ENCODE data around the gene CILP2.

The CILP2 gene

DNA sequence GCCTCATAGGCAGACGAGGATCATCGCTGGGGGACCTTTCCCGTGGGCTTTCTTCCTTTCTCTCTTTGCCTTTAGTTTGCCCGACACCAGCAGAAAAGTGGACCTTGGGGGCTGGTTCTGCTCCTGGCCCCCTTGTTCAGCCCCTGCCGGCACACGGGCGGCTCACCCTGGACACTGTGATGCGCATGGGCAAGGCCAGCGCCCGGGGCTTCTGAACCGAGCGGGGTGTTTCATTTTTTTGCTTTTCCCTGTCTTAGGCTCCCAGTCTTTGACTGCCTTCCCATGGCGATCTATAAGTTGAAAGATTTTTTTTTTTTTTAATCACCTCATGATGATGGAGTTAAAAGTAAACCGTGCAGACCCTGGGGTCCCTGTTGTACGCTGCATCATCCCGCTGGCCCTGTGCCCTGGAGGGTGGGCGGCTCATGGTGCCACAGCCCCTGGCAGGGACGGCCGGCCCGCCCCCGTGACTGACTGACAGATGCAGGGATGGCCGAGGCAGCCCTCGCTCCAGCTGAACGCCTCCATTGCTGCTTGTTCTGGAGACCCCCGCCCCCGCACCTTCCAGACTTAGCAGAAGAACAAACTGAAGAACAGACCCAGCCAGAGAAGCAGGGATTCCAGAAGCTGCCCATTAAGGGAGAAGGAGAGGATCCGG is 32.3 kb upstream of the CILP2 start:
- Histone ChIP-seq H3K9me2 (replicated peaks; ENCODE audit: insufficient read depth, low read length) (no peaks in the 10 kb centered on the region), H3K27me3 (ENCODE audit: low read length) (no peaks in the 10 kb centered on the region), H4K20me1 (ENCODE audit: low read depth, low read length) (no peaks in the 10 kb centered on the region), H3F3A (ENCODE audit: insufficient read depth) (0 out of 2 replicates have a peak, but pooled peaks cover 2% of the 10 kb centered on the region), H3K9ac (ENCODE audit: low read length) (no peak overlapping the region), H3K4me3 (ENCODE audit: insufficient read depth, low read length, poor library complexity, severe bottlenecking) (no peak overlapping the region), H3K9me3 (ENCODE audit: insufficient read depth, low read length) (no peaks in the 10 kb centered on the region), H3K4me2 (ENCODE audit: low read depth, low read length, poor library complexity, severe bottlenecking) (no peak overlapping the region), H3K27ac (ENCODE audit: low read depth, low read length) (no peak overlapping the region), H3K36me3 (ENCODE audit: low read length) (peaks cover 6% of the 10 kb centered on the region), H3K79me2 (ENCODE audit: insufficient read depth, low read length) (no peaks in the 10 kb centered on the region), H2AFZ (ENCODE audit: low read depth, low read length, severe bottlenecking) (no peak overlapping the region)
- TF ChIP-seq EZH2phosphoT487 (conservative IDR thresholded peaks at IDR 0.05; ENCODE audit: low read length) = no peak
- TF ChIP-seq, protein P1, sequence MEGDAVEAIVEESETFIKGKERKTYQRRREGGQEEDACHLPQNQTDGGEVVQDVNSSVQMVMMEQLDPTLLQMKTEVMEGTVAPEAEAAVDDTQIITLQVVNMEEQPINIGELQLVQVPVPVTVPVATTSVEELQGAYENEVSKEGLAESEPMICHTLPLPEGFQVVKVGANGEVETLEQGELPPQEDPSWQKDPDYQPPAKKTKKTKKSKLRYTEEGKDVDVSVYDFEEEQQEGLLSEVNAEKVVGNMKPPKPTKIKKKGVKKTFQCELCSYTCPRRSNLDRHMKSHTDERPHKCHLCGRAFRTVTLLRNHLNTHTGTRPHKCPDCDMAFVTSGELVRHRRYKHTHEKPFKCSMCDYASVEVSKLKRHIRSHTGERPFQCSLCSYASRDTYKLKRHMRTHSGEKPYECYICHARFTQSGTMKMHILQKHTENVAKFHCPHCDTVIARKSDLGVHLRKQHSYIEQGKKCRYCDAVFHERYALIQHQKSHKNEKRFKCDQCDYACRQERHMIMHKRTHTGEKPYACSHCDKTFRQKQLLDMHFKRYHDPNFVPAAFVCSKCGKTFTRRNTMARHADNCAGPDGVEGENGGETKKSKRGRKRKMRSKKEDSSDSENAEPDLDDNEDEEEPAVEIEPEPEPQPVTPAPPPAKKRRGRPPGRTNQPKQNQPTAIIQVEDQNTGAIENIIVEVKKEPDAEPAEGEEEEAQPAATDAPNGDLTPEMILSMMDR (IDR thresholded peaks at IDR 0.05; ENCODE audit: insufficient read depth, low read length, poor library complexity, severe bottlenecking) = no peak

DNA sequence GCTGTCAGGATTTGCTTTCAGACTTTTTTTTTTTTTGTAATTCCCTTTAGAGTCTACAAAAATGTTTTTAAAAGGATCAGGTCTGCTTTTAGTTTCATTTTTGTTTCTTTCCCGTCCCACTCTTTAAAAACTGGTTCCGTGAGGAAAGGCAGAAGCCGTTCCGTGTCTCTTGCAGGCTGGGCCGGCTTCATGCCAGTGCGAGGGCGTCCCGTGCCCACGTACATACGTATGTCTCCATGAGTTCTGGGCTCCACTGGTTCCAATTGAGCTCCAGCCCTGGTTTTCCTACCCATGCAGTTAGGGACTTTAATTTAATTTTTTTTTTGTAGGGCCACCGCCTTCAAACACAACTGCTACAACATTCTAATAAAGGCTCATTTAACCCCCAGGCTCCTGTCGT is 31.5 kb upstream of the CILP2 start:
- H4K20me1 ChIP-seq (ENCODE audit: low read depth, low read length) = no peaks in the 10 kb centered on the region

DNA sequence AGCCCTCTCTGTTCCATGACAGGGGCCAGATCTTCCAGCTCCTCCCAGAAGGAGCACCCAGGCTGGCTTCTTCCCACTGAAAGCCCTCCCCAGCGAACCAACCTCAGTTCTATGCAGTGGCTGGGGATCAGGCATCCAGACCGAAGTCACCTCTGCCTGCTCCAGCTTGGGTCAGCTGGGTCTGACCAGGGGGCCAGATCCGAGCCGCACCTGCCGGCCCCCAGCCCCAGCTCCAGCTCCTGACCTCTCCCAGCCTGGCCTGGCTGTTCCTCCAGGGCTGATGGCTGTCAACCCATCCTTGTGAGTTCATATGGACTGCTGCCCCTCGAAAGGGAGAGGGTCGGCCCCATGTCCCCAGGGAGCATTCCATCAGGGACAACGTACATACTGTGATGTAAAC is 30.7 kb upstream of the CILP2 start:
- no peak for TF ChIP-seq EZH2phosphoT487 (conservative IDR thresholded peaks at IDR 0.05; ENCODE audit: low read length)
- TF ChIP-seq, protein P1 (IDR thresholded peaks at IDR 0.05; ENCODE audit: insufficient read depth, low read length, poor library complexity, severe bottlenecking) = no peak
- no peaks in the 10 kb centered on the region for H4K20me1 ChIP-seq (ENCODE audit: low read depth, low read length)
- H3K36me3 ChIP-seq (ENCODE audit: low read length) = peaks cover 6% of the 10 kb centered on the region

More for the DNA sequence above, 31.5 kb upstream of the CILP2 start:
- TF ChIP-seq, protein P1 (IDR thresholded peaks at IDR 0.05; ENCODE audit: insufficient read depth, low read length, poor library complexity, severe bottlenecking) = no peak
- TF ChIP-seq EZH2phosphoT487 (conservative IDR thresholded peaks at IDR 0.05; ENCODE audit: low read length) = no peak
- no peaks in the 10 kb centered on the region for H3K9me2 ChIP-seq (replicated peaks; ENCODE audit: insufficient read depth, low read length)
- H3K27ac ChIP-seq (ENCODE audit: low read depth, low read length) = no peak overlapping the region
- H3K36me3 ChIP-seq (ENCODE audit: low read length) = peaks cover 6% of the 10 kb centered on the region
- H3K4me2 ChIP-seq (ENCODE audit: low read depth, low read length, poor library complexity, severe bottlenecking) = no peak overlapping the region
- H3K27me3 ChIP-seq (ENCODE audit: low read length) = no peaks in the 10 kb centered on the region
- H3K9me3 ChIP-seq (ENCODE audit: insufficient read depth, low read length) = no peaks in the 10 kb centered on the region
- H3F3A ChIP-seq (ENCODE audit: insufficient read depth) = 0 out of 2 replicates have a peak, but pooled peaks cover 6% of the 10 kb centered on the region
- H2AFZ ChIP-seq (ENCODE audit: low read depth, low read length, severe bottlenecking) = no peak overlapping the region
- no peak overlapping the region for H3K4me3 ChIP-seq (ENCODE audit: insufficient read depth, low read length, poor library complexity, severe bottlenecking)
- H3K79me2 ChIP-seq (ENCODE audit: insufficient read depth, low read length) = no peaks in the 10 kb centered on the region
- no peak overlapping the region for H3K9ac ChIP-seq (ENCODE audit: low read length)

More for the DNA sequence above, 30.7 kb upstream of the CILP2 start:
- Histone ChIP-seq H3K79me2 (ENCODE audit: insufficient read depth, low read length) (no peaks in the 10 kb centered on the region), H3F3A (ENCODE audit: insufficient read depth) (0 out of 2 replicates have a peak, but pooled peaks cover 8% of the 10 kb centered on the region), H3K27ac (ENCODE audit: low read depth, low read length) (no peak overlapping the region), H3K4me2 (ENCODE audit: low read depth, low read length, poor library complexity, severe bottlenecking) (no peak overlapping the region), H3K9me3 (ENCODE audit: insufficient read depth, low read length) (no peaks in the 10 kb centered on the region), H2AFZ (ENCODE audit: low read depth, low read length, severe bottlenecking) (no peak overlapping the region), H3K9ac (ENCODE audit: low read length) (no peak overlapping the region), H3K9me2 (replicated peaks; ENCODE audit: insufficient read depth, low read length) (no peaks in the 10 kb centered on the region), H3K4me3 (ENCODE audit: insufficient read depth, low read length, poor library complexity, severe bottlenecking) (no peak overlapping the region), H3K27me3 (ENCODE audit: low read length) (no peaks in the 10 kb centered on the region)
